HG02623 (cell line): ENCODE results near the gene DDX43.
"Not testable (repeated sequence)": the region's sequence is repeated elsewhere in the genome, so short reads cannot be mapped to it uniquely, and the experiment has no call there.

Experiments used
- ATAC-seq: cut with Tn5 transposase; IDR thresholded peaks from one replicate; pipeline ENCODE4 v1.9.1; 2021; ENCODE audit warnings: moderate library complexity; ENCODE audit not compliant: unreplicated experiment

DDX43 gene

DNA sequence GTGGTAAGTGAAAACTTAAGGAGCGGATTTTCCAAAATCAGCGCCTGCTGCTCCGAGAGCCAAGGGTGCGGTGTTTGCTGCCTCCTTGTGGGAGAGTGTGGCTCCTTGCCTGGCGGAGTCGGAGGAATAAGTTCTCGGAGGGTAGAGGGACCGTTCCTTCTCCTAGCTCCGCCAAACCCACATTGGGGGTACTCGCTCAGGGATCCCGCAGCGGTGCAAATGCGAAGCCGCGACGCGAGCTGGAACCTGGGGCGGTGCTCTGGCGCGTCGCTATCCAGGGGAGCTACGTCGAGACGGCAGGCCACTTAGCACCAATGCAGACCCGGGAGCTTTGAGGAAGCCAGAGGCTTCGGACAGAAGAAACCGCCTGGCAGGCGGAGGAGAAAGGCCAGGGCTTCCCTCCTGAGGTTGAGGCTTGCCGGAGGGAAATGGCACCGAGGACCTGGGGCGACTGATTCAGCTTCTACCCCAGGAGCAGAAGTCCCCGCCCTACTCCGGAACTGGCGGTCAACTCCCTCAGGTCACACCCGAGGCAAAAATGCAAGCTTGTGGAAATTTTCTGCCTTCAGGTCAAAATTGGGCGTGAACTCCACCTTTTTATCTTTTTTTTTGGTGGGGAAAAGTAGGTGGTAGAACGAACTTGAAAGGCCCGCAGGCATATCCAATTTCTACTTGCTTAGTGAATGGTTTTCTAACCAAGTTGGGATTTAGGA lies 5.7 kb upstream of the DDX43 start:
- ATAC-seq: peak; percentile 74

DNA sequence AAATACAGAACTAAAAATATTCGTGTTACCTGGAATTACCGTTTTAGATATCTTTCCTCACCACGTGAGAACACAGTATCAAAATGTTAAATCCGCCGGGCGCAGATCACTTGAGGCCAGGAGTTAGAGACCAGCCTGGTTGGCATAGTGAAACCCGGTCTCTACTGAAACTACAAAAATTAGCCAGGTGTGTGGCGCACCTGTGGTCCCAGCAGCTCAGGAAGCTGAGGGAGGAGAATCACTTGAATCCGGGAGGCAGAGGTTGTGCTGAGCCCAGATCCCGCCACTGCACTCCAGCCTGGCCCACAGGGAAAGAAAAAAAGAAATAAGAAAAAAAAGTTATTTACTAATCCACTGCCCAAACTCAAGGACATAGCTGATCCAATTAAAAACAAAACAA lies 4.8 kb upstream of the DDX43 start:
- ATAC-seq: no peak

DNA sequence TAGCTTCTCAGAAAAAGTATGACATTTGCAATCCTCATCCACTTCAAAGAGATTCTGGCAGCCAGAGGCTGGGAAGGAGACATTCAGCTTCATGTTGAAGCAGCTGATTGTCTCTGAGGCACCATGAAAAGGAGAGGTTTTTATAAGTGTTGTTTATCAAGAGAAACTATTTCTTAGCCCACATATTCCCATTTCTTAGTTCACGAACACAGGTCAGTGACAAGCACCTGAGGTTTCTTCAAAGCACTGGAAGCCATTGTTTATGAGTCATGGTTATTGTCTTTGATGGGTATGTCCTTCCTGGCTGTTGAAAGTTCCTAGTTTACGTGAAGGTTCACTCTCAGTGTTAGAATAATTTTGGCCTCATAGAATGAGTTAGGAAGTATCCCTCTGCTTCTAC lies 3.0 kb upstream of the DDX43 start:
- no peak for ATAC-seq

DNA sequence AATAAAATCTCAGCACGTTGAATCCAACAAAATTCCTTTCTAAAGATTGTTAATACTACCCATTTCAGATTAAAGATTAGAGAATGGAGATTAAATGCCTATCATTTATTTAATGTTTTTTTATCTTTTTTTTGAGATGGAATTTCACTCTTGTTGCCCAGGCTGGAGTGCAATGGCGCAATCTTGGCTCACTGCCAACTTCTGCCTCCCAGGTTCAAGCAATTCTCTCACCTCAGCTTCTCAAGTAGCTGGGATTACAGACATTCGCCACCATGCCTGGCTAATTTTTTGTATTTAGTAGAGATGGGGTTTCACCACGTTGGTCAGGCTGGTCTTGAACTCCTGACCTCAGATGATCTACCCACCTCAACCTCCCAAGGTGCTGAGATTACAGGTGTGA lies 2.4 kb upstream of the DDX43 start:
- ATAC-seq: not testable (repeated sequence)

DNA sequence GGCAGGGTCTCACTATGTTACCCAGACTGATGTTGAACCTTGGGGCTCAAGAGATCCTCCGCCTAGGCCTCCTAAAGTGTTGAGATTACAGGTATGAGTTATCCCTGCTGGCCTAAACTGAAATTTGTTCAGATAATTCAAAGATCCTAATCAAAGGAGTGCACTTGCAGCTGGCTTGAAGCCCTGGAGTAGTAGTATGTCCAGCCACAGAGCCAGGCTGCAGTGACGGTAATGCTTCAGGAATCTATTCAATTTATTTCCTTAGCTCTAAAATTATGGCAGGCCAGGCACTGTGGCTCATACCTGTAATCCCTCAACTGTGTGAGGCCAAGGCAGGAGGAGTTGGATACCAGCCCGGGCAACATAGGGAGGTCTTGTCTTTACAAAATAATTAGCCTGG lies 1.4 kb upstream of the DDX43 start:
- no peak for ATAC-seq

DNA sequence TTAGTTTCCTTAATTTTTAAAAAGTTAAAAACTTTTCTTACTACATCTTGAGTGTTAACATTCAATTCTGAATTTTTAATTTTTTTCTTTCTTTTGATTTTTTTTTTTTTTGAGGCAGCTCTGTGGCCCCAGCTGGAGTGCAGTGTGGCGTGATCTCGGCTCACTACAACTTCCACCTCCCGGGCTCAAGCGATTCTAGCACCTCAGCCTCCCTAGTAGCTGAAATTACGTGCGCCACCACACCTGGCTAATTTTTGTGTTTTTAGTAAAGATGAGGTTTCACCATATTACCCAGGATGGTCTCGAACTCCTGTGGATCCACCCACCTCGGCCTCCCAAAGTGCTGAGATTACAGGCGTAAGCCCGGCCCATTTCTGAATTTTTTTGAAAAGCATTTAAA lies 1.2 kb downstream of the DDX43 start:
- ATAC-seq: no peak

DNA sequence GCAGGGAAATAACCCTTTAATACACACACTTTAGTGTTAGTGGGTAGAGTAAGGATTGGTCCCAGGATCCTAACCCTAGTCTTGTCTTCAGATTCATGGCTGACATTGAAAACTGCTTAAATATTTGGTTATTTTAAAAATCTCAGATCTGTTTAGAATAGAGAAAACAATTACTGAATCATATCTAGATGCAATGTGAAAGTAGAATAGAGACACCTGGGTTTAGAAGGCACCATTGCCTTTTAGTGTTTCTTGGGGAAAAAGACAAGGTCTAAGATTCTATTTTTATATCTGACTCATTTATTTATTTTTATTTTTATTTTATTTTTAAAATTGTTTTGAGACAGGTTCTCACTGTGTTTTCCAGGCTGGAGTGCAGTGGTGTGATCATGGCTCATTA lies 6.0 kb downstream of the DDX43 start:
- ATAC-seq: no peak

DNA sequence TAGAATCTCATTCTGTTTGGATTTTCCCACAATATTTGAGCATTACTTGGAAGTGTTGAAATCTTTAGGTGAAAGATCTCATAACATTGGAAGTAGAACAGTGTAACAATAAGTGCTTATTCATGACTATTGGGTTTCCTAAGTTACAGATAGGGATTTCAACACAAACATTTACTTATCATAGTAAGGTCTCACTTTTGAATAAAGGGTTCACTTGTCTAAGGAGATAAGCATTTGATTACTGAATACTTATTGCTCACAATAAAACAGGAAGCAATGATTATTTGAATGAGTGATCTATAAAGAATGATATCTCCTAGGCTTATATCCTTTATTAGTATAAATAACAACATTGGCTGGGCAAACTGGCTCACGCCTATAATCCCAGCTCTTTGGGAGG lies 14.8 kb downstream of the DDX43 start:
- ATAC-seq: no peak

DNA sequence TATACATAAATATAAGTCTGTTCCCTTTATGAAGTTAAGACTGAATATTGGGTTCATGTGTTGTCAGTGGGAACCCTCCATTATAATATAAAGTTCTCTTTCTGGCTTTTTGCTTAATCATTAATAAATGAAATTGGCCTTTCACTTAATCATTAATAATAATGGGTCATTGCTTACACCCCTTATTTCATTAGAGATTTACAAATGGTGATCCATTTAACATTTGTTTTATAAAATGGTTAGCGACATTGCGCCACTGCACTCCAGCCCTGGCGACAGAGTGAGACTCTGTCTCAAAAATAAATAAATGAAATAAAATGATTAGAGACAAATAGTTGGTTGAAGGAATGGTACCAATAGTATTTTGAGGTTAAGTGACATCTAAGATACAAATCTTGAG lies 18.5 kb downstream of the DDX43 start:
- no peak for ATAC-seq

DNA sequence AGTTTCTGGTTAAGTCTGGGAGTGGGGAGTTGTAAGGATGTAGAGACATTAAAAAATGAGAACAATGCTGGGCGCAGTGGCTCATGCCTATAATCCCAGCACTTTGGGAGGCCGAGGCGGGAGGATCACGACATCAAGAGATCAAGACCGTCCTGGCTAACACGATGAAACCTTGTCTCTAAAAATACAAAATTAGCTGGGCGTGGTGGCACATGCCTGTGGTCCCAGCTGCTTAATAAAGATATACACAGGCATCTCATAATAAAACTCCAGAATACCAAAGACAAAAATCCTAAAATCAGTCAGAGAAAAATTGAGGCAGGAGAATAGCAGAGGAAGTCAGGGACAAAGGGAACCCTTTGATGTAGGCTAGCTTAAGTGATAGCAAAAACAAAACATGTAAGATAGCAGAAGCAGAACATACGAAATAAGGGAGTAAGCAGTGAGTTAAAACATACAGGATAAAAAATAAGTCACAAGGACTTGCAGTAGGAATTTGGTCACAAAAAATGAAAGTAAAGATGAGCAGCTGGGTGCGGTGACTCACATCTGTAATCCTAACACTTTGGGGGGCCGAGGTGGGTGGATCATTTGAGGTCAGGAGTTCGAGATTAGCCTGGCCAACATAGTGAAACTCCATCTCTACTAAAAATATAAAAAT lies 23.6 kb downstream of the DDX43 start:
- ATAC-seq: no peak

DNA sequence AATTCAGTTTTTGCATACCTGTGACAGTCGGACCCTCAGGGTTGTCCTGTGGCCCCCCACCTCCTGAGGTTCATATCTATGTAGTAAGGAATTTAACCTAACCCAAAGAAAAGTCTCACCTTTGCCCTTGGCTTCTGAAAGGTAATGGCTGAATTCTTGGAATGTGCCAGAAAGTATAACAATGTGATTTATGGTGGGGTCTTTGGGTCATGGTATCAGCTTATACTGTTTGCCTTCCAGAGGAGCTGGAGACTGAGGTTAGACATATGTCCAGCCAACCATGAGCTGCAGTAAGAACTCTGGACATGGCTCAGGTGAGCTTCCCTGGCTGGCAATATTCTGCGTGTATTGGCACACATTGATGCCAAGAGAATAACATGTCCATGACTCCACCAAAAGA lies 26.9 kb downstream of the DDX43 start:
- ATAC-seq: no peak

DNA sequence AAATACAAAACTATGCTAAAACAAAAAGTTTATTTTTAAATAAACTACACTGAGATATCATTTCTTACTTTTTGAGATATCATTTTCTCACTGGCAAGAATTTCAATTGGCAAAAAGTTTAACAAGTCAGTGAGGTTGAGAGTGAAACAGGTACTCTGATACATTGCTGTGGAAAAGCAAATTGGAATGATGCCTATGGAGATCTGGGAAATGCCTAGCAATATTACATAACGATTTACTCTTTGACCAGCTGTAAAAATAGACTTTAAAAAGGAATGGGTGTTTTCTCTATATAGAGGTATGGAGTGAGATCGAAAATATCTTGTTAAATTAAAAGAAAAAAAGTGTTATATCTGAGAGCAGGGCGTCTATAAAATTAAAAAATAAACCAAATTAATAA lies 40.6 kb downstream of the DDX43 start:
- no peak for ATAC-seq

DNA sequence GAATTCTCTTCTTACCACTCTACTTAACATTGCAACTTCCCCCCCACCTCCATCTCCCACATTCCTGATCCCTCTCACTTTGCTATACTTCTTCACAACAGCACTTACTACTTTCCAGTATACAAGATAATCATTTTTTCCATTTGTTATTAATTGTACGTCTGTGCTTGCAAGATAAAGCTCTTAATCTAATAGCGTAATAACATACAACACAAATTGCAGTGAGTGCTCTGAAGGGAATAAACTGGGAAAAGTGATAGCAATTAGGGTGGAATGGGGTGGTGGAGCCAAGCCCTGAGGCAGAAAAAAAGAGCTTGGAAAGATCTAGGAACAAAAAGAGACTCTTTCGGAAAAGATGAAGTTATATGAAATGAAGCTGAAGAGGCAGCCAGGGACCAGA lies 48.9 kb downstream of the DDX43 start:
- no peak for ATAC-seq

DNA sequence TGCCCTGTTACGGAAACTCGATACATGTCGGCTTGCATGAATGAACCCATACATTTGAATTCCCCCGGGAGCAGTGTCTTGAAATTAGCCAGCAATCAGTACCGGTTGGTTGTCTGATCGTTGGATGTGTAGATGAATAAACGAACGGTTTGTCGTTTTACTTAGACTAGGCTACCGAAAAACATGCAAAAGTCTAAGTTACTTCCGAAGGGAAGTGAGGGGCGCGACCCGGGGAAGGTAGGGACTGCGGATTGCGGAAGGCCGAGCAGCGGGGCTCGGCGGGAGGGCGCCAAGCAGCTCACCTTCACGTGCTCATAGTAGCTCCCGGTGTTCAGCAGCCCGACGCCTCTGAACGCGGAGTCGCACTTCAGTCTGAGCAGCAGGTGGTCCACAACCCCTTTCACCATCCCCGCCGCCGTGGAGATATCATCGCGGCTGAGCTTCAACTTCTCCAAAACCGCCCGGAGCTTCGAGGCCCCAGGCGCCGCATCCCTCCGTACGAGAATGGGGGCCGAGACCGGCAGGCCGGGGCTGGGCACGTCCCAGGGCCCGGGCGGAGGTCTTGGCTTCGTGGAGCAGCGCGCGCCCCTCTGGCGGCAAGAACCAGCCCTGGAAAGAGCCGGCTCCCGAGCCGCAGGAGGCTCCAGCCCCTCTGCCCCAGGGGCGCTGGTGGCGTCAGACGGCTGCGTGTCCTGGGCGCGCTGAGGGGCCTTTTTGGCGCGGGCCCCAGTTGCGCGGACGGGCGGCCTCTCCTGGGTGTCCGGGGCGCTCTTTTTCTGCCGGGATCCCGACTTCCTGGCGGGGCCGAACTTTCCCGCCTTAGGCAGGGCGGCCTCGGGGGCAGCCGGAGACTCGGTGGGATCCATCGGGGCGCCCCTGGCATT lies 56.8 kb downstream of the DDX43 start:
- peak; percentile 36 for ATAC-seq

DNA sequence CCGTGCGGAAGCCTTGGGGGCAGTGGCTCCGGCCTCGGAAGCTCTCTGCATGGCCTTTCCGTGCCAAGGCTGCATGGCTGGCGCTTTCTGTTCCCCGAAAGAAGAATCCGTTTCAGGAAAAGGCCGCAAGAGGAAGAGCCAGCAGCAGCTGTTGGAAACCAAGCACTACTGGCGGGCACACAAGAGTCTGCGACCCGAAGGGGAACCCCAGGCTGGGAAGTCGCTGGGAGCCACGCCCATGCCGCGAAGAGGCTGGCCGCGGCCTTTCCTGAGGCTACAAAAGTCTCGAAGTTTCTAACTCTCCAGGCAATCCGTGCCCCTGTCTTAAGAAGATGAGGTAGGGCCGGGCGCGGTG lies 57.5 kb downstream of the DDX43 start, which contains the start of gene CGAS:
CGAS (minus strand) TSS at position 191 of the 355 bp plus-strand sequence; CDS start at position 75, 116 bp downstream.
- peak; percentile 79 for ATAC-seq

DNA sequence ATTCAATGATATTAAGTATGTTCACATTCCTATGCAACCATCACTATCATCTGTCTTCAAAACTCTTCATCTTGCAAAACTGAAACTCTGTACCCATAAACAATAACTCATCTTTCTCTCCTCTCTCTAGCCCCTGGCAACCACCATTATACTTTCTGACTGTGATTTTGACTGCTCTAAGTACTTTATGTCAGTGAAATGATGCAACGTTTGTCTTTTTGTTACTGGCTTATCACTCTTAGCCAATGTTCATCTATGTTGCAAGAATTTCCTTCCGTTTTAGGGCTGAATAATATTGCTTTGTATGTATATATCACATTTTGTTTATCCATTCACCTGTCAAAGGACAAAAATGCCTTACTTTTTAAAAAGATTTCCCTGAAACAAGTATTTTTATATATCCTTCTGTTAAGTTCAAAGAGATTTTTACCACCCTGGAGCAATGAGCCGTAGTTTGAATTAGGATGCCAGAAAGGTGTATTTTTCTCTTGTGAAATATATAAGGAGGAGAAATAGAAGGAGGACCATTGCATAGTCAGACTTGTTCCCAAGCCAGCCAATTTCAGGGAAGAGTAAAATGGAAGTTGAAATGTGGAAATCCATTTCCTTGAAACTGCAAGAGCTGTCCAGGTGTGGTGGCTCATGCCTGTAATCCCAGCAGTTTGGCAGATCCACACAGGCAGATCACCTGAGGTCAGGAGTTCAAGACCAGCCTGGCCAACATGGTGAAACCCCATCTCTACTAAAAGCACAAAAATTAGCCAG lies 61.4 kb downstream of the DDX43 start:
- no peak for ATAC-seq

DNA sequence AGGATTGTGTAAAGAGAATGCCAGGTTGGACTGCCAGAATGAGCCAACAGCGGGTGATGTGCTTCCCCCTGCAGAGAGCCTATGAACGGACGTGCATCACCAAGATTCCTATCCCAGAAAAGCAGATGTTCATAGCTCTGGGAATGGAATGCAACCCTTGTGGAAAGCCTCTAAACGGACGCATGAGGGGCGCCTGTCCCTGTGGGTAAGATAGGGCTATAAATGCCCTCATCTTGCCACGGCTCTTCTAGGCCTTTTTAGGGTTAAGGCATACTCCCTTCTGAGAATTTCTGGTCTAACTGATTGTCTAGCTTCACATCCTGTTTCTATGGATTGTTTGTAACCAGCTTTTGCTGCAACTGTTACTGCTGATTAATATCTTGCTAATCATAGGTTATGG lies 64.8 kb downstream of the DDX43 start:
- not testable (repeated sequence) for ATAC-seq

DNA sequence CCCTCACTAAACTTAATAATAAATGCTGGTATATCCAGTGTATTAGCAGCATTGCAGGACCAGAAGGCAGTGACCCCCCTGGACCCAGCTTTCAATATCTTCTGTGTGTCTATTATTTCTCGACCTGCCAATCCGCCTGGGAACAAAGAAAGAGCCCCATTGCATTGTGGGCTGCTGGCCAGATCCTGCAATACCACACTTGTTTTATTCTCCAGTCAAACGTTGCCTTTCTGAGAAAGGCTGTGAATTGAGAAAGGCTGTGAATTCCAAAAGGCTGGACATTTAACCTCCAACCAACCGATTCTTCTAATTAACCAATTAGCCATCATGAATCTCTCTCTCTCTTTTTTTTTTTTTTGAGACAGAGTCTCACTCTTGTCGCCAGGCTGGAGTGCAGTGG lies 65.4 kb downstream of the DDX43 start:
- no peak for ATAC-seq

DNA sequence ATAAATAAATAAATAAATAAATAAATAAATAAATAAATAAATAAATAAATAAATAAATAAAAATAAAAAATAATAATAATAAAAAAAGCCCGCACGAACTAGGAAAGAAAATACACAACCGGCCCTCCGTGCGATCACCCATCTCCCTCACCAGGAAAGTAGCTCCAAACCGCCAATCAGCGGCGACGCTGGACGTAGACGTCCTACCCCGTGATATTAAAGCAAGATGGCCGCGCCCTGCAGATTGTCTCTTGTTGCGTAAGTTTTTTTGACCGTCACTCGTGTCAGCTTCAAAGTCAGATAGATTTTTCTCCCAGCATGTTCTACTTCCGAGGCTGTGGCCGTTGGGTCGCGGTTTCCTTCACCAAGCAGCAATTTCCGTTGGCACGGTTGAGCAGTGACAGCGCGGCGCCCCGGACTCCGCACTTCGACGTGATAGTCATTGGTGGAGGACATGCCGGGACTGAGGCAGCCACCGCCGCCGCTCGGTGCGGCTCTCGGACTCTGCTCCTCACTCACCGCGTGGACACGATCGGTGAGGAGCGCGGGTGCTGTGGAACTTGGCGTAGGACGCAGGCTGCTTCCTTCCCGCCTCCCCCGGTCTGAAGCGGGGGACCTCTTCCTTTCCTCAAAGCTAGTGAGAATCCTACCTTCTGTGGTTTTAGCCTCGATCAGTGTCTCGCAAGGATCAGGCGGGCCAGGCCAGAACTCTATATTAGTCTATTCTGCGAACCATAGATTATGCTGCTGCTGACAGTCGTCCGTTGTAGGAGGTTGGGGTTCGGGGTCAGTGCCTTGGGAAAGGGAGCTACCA lies 67.1 kb downstream of the DDX43 start, which contains the start of gene MTO1:
MTO1 (plus strand) TSS at position 201 of the 814 bp plus-strand sequence; CDS start at position 319, 118 bp downstream.
- peak; percentile 98 for ATAC-seq
